ENCODE measurements around the gene LRRC63. TPM values are rescaled to one million over a fixed set of nuclear protein-coding genes. Genes with fewer than 3 reads are reported as not detected.

Gene LRRC63
- total RNA-seq, 1 donor from 2014 or later, result 0.42 TPM

DNA sequence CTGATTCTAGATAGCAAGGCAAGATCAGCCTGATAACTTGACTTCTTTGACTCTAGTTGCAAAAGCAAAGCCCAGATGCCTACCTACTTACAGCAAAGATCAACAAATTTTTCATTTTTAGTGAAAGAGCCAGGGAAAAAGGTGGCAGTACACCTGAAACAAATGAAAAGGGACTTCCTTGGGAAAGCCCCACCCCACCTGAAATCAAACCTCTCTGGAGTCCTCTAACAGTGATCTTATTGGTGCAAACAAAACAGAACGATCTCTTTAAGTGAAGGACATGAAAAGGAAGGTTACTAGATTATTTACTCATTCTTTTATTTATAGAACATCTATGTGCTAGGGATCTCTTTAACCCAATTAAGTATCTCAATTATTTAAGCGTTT, 29.2 kb upstream of the LRRC63 start:
- Histone ChIP-seq H3K36me3 (ENCODE audit: control insufficient read depth, insufficient read depth, low read length) (no peaks in the 10 kb centered on the region), H3K4me3 (ENCODE audit: low read depth, low read length) (no peak overlapping the region), H3K27me3 (ENCODE audit: control insufficient read depth, insufficient read depth, low read length) (no peaks in the 10 kb centered on the region)
- no peak for DNase-seq (ENCODE audit: low read depth)
- TF ChIP-seq, protein P1, sequence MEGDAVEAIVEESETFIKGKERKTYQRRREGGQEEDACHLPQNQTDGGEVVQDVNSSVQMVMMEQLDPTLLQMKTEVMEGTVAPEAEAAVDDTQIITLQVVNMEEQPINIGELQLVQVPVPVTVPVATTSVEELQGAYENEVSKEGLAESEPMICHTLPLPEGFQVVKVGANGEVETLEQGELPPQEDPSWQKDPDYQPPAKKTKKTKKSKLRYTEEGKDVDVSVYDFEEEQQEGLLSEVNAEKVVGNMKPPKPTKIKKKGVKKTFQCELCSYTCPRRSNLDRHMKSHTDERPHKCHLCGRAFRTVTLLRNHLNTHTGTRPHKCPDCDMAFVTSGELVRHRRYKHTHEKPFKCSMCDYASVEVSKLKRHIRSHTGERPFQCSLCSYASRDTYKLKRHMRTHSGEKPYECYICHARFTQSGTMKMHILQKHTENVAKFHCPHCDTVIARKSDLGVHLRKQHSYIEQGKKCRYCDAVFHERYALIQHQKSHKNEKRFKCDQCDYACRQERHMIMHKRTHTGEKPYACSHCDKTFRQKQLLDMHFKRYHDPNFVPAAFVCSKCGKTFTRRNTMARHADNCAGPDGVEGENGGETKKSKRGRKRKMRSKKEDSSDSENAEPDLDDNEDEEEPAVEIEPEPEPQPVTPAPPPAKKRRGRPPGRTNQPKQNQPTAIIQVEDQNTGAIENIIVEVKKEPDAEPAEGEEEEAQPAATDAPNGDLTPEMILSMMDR (IDR thresholded peaks at IDR 0.05; ENCODE audit: insufficient read depth, low read length, poor library complexity, severe bottlenecking), result no peak

DNA sequence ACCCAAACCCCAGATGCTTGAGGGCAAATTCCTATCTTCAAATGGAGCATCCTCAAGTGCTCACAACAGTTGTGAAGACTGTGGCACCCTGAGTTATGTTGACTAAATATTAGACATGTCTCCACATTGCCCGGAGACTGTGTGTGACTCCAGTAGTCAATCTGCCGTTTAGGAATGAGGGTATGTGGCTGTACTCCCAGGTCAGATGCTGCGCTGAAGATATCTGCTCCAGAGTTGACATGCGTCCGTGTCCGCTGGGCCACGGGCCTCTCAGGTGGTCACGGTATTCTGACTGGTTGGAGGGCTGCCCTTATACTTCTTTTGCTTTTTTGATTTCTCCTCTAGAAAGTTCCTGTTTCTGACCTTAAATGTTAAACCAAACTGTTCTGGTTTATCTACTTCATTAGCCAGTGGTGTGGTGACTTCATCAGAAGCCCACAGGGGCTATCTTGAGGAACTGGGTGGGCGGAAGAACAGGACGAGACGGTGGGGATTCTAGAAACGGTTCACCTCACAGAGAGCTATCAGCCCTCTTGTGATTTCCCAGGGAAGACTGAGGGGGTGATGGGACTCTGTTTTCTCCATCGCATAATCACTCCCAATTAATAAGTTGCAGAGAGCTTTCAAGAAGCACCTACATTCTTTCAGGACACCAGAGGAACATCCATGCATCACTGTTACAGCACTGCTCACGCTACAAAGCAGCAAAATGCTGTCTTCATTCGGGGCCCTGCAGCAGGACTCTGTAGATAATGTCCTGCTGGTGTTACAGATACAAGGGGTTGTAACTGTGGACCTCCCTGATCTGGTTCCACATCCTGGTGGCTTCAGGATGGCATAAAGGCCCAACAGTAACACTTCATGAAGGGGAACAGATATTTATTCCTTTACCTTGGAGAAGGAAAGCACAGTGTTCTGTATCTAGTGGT, 28.4 kb upstream of the LRRC63 start:
- DNase-seq (ENCODE audit: low read depth), result no peak
- Histone ChIP-seq H3K4me3 (ENCODE audit: low read depth, low read length) (no peak overlapping the region), H3K27me3 (ENCODE audit: control insufficient read depth, insufficient read depth, low read length) (no peaks in the 10 kb centered on the region), H3K36me3 (ENCODE audit: control insufficient read depth, insufficient read depth, low read length) (no peaks in the 10 kb centered on the region)
- TF ChIP-seq, protein P1 (IDR thresholded peaks at IDR 0.05; ENCODE audit: insufficient read depth, low read length, poor library complexity, severe bottlenecking), result no peak

DNA sequence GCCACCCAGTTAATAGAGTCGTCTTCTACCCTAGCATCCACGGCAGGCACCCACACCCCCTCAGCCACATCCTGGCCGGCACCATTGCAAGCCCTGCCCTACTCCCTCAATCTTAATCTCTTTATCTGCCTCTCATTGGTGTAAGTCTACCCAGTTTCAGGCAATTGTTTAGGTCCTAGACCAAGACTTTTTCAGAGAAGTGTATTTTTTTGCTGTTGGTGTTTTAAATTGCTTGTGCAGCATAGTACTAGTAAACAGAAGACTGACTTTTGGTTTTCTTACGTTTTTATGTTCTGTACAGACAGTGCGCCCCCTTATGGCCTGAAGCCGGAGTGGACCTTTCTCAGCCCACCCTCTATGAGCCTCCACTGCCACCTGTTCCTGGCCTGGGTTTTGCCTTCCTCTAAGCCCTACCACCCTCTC, 27.4 kb upstream of the LRRC63 start:
- no peak overlapping the region for H3K4me3 ChIP-seq (ENCODE audit: low read depth, low read length)
- H3K27me3 ChIP-seq (ENCODE audit: control insufficient read depth, insufficient read depth, low read length), result no peaks in the 10 kb centered on the region
- DNase-seq (ENCODE audit: low read depth), result no peak
- H3K36me3 ChIP-seq (ENCODE audit: control insufficient read depth, insufficient read depth, low read length), result no peaks in the 10 kb centered on the region
- TF ChIP-seq, protein P1 (IDR thresholded peaks at IDR 0.05; ENCODE audit: insufficient read depth, low read length, poor library complexity, severe bottlenecking), result peak; percentile 53

DNA sequence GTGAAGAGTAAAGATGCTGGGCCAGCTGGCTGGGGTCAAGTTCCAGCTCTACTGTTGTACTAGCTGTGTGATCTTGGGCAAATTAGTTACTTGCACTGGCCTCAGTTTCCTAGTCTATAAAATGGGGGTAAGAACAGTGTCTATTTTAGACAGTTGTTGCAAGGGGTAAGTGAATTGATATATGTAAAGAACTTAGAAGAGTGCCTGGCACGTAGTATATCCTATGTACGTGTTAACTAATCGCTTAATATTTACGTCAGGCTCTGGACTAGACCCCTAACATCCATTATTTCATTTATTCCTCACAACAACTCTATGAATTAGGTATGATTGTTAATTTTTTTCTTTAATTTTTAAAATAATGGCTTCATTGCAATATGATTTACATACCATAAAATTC, 26.1 kb upstream of the LRRC63 start:
- TF ChIP-seq, protein P1 (IDR thresholded peaks at IDR 0.05; ENCODE audit: insufficient read depth, low read length, poor library complexity, severe bottlenecking), result no peak
- no peak overlapping the region for H3K4me3 ChIP-seq (ENCODE audit: low read depth, low read length)
- DNase-seq (ENCODE audit: low read depth), result no peak
- no peaks in the 10 kb centered on the region for H3K36me3 ChIP-seq (ENCODE audit: control insufficient read depth, insufficient read depth, low read length)
- no peaks in the 10 kb centered on the region for H3K27me3 ChIP-seq (ENCODE audit: control insufficient read depth, insufficient read depth, low read length)

DNA sequence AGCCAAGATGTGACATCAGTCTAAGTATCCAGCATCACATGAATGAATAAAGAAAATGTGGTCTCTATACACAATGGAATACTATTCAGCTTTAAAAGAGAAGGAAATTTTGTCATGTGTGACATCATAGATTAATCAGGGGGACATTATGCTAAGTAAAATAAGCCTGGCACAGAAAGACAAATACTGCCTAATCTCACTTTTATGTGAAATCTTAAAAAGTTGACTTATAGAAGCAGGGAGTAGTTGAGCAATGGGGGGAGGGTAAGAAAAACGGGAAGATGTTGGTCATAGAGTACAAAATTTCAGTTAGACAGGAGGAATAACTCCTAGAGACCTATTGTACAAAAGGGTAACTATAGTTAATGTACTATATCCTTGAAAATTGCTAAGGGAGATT, 19.3 kb upstream of the LRRC63 start:
- no peaks in the 10 kb centered on the region for H3K36me3 ChIP-seq (ENCODE audit: control insufficient read depth, insufficient read depth, low read length)
- no peak overlapping the region for H3K4me3 ChIP-seq (ENCODE audit: low read depth, low read length)
- DNase-seq (ENCODE audit: low read depth), result no peak
- H3K27me3 ChIP-seq (ENCODE audit: control insufficient read depth, insufficient read depth, low read length), result no peaks in the 10 kb centered on the region
- TF ChIP-seq, protein P1 (IDR thresholded peaks at IDR 0.05; ENCODE audit: insufficient read depth, low read length, poor library complexity, severe bottlenecking), result no peak
